HCT116 (cell line): Measurements from ENCODE around the gene FARP1. TPM values are rescaled to one million over a fixed set of nuclear protein-coding genes. Genes with fewer than 3 reads are reported as not detected.

Source experiments
- ATAC-seq: fragments of 200-7000 bp; cut with Tn5 transposase; 2 replicates; pipeline ENCODE4 v1.9.1; 2020; ENCODE audit warnings: mild to moderate bottlenecking, moderate library complexity
- BruUV-seq: library from RNA; stranded (reverse); fragments of 400-500 nt; replicated peaks from 2 replicates; lab custom pipeline; 2021; lab: Mats Ljungman, UMichigan
- CTCF ChIA-PET: fragments of 300-600 bp; sonication (Branson Sonifier 250); formaldehyde crosslinking; loops from one replicate; lab custom pipeline; 2021; ENCODE audit warnings: antibody characterized with exemption; lab: Charles Lee
- POLR2A ChIA-PET: fragments of 300-600, 350-600 bp; sonication (Branson Sonifier 250); formaldehyde crosslinking; loops from one replicate; lab custom pipeline; 2021; ENCODE audit warnings: antibody characterized with exemption; lab: Charles Lee
- RAD21 ChIA-PET, 2 experiments: fragments of 300-600 bp; sonication (Branson Sonifier 250); formaldehyde crosslinking; loops; one replicate each; lab custom pipeline; 2023; ENCODE audit warnings: low total read pairs in 2 of 2; ENCODE audit not compliant: uncharacterized antibody in 2 of 2, unreplicated experiment in 2 of 2, low non-redundant PET in 1 of 2; lab: Charles Lee
- DNase-seq: peaks from one replicate; pipeline ENCODE4 v3.0.0-alpha.2; 2010; ENCODE audit warnings: low read depth, low spot score
- H2AFZ ChIP-seq: fragments of 200-600 bp; shearing (Covaris generic), sonication (generic); 2 replicates; pipeline ENCODE4 v1.6.1; 2017; ENCODE audit warnings: low read depth, mixed run types, mixed read lengths, antibody characterized with exemption, low read length; ENCODE audit not compliant: poor library complexity, severe bottlenecking
- H3K27ac ChIP-seq: 2 replicates; pipeline ENCODE4 v1.5.1; 2012; ENCODE audit warnings: low read depth, low read length
- H3K27me3 ChIP-seq: fragments of 200-600 bp; sonication (generic); 2 replicates; pipeline ENCODE4 v1.6.1; 2016; ENCODE audit warnings: mixed run types, low read length, mixed read lengths; ENCODE audit not compliant: insufficient read depth
- H3K36me3 ChIP-seq, 2 experiments: fragments of 200-500 bp in 1 of 2; fragments of 200-600 bp in 1 of 2; sonication (Bioruptor generic) in 1 of 2; sonication (generic) in 1 of 2; 2 replicates each; pipeline versions ENCODE4 v1.5.1 to v1.6.1; 2014 to 2016; ENCODE audit warnings: low read length in 2 of 2, inconsistent platforms in 1 of 2, mixed read lengths in 1 of 2, mixed run types in 1 of 2; ENCODE audit not compliant: insufficient read depth in 2 of 2, control insufficient read depth in 1 of 2
- H3K4me1 ChIP-seq, 2 experiments: fragments of 200-600 bp in 1 of 2; sonication (generic) in 1 of 2; 2 replicates each; pipeline versions ENCODE4 v1.5.1 to v1.6.1; 2012 to 2017; ENCODE audit warnings: low read length in 2 of 2, inconsistent platforms in 1 of 2, mild to moderate bottlenecking in 1 of 2, mixed read lengths in 1 of 2, mixed run types in 1 of 2, moderate library complexity in 1 of 2; ENCODE audit not compliant: insufficient read depth in 2 of 2, control insufficient read depth in 1 of 2
- H3K4me2 ChIP-seq: fragments of 200-600 bp; sonication (generic); 2 replicates; pipeline ENCODE4 v1.6.1; 2017; ENCODE audit warnings: mixed run types, low read length, mixed read lengths
- H3K4me3 ChIP-seq, 2 experiments: fragments of 200-600 bp in 1 of 2; sonication (generic) in 1 of 2; replicated peaks in 1 of 2; 2 replicates each; pipeline ENCODE4 v1.5.1; 2011 to 2016; ENCODE audit warnings: low read length in 2 of 2, control low read depth in 1 of 2, low read depth in 1 of 2, mild to moderate bottlenecking in 1 of 2, mixed read lengths in 1 of 2, mixed run types in 1 of 2
- H3K79me2 ChIP-seq: fragments of 200-600 bp; sonication (generic); 2 replicates; pipeline ENCODE4 v1.6.1; 2017; ENCODE audit warnings: mild to moderate bottlenecking, mixed run types, low read length, moderate library complexity, mixed read lengths; ENCODE audit not compliant: insufficient read depth
- H3K9ac ChIP-seq: fragments of 200-600 bp; sonication (generic); 2 replicates; pipeline ENCODE4 v1.6.1; 2016; ENCODE audit warnings: low read length, mixed read lengths
- H3K9me2 ChIP-seq: fragments of 200-600 bp; sonication (generic), shearing (Covaris generic); 2 replicates; pipeline ENCODE4 v1.6.1; 2017; ENCODE audit warnings: mixed run types, mild to moderate bottlenecking, moderate library complexity; ENCODE audit not compliant: insufficient read depth
- H3K9me3 ChIP-seq, 2 experiments: fragments of 200-500 bp in 1 of 2; fragments of 200-600 bp in 1 of 2; sonication (Bioruptor generic) in 1 of 2; sonication (generic) in 1 of 2; 2 replicates each; pipeline ENCODE4 v1.6.1; 2014 to 2017; ENCODE audit warnings: low read length in 2 of 2, mixed read lengths in 2 of 2, inconsistent platforms in 1 of 2, low read depth in 1 of 2, mild to moderate bottlenecking in 1 of 2, mixed run types in 1 of 2, moderate library complexity in 1 of 2; ENCODE audit not compliant: control insufficient read depth in 1 of 2, insufficient read depth in 1 of 2
- H4K20me1 ChIP-seq: fragments of 200-600 bp; sonication (generic), shearing (Covaris generic); 2 replicates; pipeline ENCODE4 v1.6.1; 2017; ENCODE audit warnings: mixed run types, mild to moderate bottlenecking, moderate library complexity; ENCODE audit not compliant: insufficient read depth
- CBX3 ChIP-seq: IDR thresholded peaks from 2 replicates; pipeline ENCODE4 v1.6.1; 2012; ENCODE audit warnings: low read depth
- EGR1 ChIP-seq: IDR thresholded peaks from 2 replicates; pipeline ENCODE4 v1.6.1; 2012; ENCODE audit warnings: low read depth
- EZH2 ChIP-seq: fragments of 200-600 bp; sonication (generic); IDR thresholded peaks from 2 replicates; pipeline ENCODE4 v1.6.1; 2017; ENCODE audit warnings: antibody characterized with exemption, mixed run types
- EZH2phosphoT487 ChIP-seq: fragments of 200-600 bp; IDR thresholded peaks from 2 replicates; pipeline ENCODE4 v1.6.1; 2018; ENCODE audit warnings: antibody characterized with exemption, borderline replicate concordance
- FOSL1 ChIP-seq: IDR thresholded peaks from 2 replicates; pipeline ENCODE4 v1.6.1; 2012; ENCODE audit warnings: low read depth
- JUND ChIP-seq: IDR thresholded peaks from 2 replicates; pipeline ENCODE4 v1.6.1; 2012
- POLR2A ChIP-seq: IDR thresholded peaks from 2 replicates; pipeline ENCODE4 v1.7.0; 2011; ENCODE audit warnings: borderline replicate concordance; ENCODE audit not compliant: insufficient read depth, insufficient read length; ENCODE audit errors: extremely low read depth
- POLR2AphosphoS5 ChIP-seq: IDR thresholded peaks from 2 replicates; pipeline ENCODE4 v1.6.1; 2011; ENCODE audit warnings: mild to moderate bottlenecking, low read depth, low read length, moderate library complexity
- SP1 ChIP-seq: IDR thresholded peaks from 2 replicates; pipeline ENCODE4 v1.6.1; 2012; ENCODE audit warnings: low read depth
- TCF7L2 ChIP-seq: IDR thresholded peaks from 2 replicates; pipeline ENCODE4 v1.7.0; 2011; ENCODE audit warnings: borderline replicate concordance, inconsistent platforms; ENCODE audit not compliant: insufficient read depth, insufficient read length; ENCODE audit errors: extremely low read depth
- YY1 ChIP-seq: IDR thresholded peaks from 2 replicates; pipeline ENCODE4 v1.6.1; 2011; ENCODE audit warnings: low read length, low read depth, moderate library complexity, mild to moderate bottlenecking; ENCODE audit not compliant: insufficient replicate concordance; ENCODE audit errors: extremely low read depth
- ZNF274 ChIP-seq: fragments of 200-500 bp; sonication (Bioruptor generic); IDR thresholded peaks from 2 replicates; pipeline ENCODE4 v1.6.1; 2014; ENCODE audit warnings: mild to moderate bottlenecking, low read depth, low read length, inconsistent platforms
- intact Hi-C: fragments of 100-400 bp; cut with micrococcal nuclease; formaldehyde crosslinking; loops from 2 replicates; pipeline ENCODE4 v1.10.0; 2022
- total RNA-seq: library from RNA; stranded (reverse); gene quantifications from one replicate; pipeline ENCODE4 v1.2.1, GENCODE V29; 2021; ENCODE audit not compliant: unreplicated experiment
- TF ChIP-seq, protein P1 (sequence below): IDR thresholded peaks from 2 replicates; pipeline ENCODE4 v1.6.1; 2011; ENCODE audit warnings: mild to moderate bottlenecking, low read length, moderate library complexity; ENCODE audit not compliant: insufficient replicate concordance; ENCODE audit errors: extremely low read depth
- TF ChIP-seq, protein P2 (sequence below): IDR thresholded peaks from 2 replicates; pipeline ENCODE4 v1.6.1; 2012

FARP1 gene
- total RNA-seq, 1 experiment from 2014 or later, result 30.5 TPM

DNA sequence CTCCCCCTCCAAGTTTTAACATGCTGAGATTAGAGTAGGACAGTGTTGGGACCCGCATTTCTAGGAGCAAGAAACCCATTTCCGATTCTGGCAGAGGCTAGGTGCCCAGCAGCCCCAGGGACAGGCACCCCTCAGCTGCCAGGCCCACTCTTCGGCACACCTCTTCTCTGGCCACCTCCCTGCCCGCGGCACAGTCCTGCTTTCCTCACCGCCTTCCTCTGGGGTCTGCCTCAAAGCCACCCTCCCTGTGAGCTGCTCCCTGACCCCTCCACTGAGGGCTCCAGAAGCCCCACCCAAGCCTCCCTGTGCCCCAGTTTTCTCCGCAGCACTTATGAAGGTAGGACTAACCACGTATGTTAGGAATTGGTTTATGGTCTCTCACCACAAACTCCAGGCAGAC is 354.1 kb downstream of the FARP1 start:
- peaks cover 5% of the 10 kb centered on the region; the same call in 1 of the 2 replicates for H4K20me1 ChIP-seq
- H3K9me3 ChIP-seq, result no peaks in the 10 kb centered on the region
- no peak overlapping the region for H3K27ac ChIP-seq
- H2AFZ ChIP-seq, result no peak overlapping the region
- DNase-seq, result no peak
- no peaks in the 10 kb centered on the region for H3K36me3 ChIP-seq
- intact Hi-C loops, result no loop called here
- ATAC-seq, result no peak
- no peaks in the 10 kb centered on the region for H3K9me2 ChIP-seq
- H3K9ac ChIP-seq, result no peak overlapping the region
- ChIA-PET POLR2A (no interaction called here), CTCF (no interaction called here), RAD21 (no interaction called here)
- no peak overlapping the region for H3K4me2 ChIP-seq
- peaks cover 94% of the 10 kb centered on the region for H3K79me2 ChIP-seq
- no peak for TF ChIP-seq EZH2phosphoT487
- TF ChIP-seq, protein P1, sequence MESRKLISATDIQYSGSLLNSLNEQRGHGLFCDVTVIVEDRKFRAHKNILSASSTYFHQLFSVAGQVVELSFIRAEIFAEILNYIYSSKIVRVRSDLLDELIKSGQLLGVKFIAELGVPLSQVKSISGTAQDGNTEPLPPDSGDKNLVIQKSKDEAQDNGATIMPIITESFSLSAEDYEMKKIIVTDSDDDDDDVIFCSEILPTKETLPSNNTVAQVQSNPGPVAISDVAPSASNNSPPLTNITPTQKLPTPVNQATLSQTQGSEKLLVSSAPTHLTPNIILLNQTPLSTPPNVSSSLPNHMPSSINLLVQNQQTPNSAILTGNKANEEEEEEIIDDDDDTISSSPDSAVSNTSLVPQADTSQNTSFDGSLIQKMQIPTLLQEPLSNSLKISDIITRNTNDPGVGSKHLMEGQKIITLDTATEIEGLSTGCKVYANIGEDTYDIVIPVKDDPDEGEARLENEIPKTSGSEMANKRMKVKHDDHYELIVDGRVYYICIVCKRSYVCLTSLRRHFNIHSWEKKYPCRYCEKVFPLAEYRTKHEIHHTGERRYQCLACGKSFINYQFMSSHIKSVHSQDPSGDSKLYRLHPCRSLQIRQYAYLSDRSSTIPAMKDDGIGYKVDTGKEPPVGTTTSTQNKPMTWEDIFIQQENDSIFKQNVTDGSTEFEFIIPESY, result no peak
- no peak for TF ChIP-seq POLR2AphosphoS5
- no peak for TF ChIP-seq EZH2
- TF ChIP-seq TCF7L2, result no peak
- TF ChIP-seq POLR2A, result no peak
- no peak for TF ChIP-seq JUND
- TF ChIP-seq YY1, result no peak
- TF ChIP-seq, protein P2, sequence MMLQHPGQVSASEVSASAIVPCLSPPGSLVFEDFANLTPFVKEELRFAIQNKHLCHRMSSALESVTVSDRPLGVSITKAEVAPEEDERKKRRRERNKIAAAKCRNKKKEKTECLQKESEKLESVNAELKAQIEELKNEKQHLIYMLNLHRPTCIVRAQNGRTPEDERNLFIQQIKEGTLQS, result no peak
- TF ChIP-seq EGR1, result no peak
- TF ChIP-seq ZNF274, result no peak
- no peak for TF ChIP-seq SP1
- TF ChIP-seq CBX3, result no peak
- TF ChIP-seq FOSL1, result no peak
- TF ChIP-seq, all 23 proteins: peak for 0
- peaks cover 0 to 16% of the 10 kb centered on the region in 2 experiments; a peak in 1 of 4 replicates for H3K4me1 ChIP-seq
- BruUV-seq, result no TSS peak
- no peak overlapping the region for H3K4me3 ChIP-seq
- H3K27me3 ChIP-seq, result no peaks in the 10 kb centered on the region
